ENCODE results near the gene IL3RA.
"Not testable (repeated sequence)": the region's sequence is repeated elsewhere in the genome, so short reads cannot be mapped to it uniquely, and the experiment has no call there.

Gene IL3RA

DNA sequence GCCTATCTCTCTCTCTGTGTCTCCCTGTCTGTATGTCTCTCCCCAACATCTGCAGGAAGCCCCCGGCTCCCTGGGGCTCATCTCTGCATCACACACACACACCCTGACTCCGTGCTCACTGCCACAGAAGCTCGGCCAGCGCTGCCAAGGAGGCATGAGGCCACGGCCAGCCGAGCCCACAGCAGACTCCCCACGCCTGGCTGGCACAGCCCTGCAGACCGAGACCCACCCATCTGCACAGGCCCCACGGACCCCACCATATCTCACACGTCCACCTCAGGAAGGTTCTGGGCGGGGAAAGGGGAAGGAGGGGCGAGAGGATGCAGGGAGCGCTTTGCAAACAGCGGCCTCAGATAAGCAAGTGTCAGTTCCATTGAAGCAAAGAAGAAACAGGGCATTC lies 83.8 kb downstream of the IL3RA start:
- no peak for DNase-seq (ENCODE audit: extremely low read depth in 1 of 2, low read depth in 1 of 2)

DNA sequence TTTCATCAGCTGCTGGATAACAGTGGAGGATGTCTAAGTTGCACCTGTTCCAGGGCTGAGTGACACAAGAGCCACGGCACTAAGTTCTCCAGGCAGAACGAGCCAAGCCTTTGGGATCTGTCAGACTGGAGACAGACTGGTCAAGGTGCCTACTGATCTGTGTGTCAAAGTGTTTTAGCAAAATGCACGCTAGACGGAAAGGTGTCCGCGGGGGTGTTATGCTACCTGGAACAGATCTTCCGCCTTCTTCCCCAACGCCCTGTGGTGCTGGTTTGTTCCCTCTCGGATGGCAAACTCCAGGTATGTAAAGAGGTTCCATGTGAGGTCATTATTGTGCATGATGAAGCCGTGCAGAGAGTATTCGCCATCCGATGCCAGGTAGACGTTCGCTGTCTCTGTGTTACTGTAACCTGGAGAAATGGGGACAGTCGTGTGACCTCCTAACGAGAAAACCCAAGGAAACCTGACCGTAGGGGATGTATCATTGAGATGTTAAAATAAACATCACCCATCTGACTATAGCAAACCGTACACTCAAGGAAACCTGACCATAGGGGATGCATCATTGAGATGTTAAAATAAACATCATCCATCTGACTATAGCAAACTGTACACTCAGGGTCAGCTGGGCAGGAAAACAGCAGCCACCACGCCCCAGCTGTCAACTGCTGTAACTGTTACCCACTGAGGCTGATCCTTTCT lies 85.0 kb downstream of the IL3RA start:
- no peak for DNase-seq (ENCODE audit: extremely low read depth in 1 of 2, low read depth in 1 of 2)

DNA sequence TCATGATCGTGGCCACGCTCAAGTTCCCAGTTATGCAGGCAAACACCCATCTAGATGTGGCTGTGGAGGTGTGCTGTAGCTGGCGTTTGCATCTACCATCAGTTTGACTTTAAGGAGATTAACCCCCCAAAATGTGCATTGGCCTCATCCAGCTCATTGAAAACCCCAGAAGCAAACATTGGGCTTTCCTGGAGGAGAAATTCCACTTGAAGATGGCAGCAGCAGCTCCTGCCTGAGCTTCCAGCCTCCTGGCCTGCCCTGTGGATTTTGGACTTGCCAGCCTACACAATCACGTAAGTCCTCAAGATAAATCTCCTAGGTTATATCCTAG lies 85.5 kb downstream of the IL3RA start:
- no peak for DNase-seq (ENCODE audit: extremely low read depth in 1 of 2, low read depth in 1 of 2)

DNA sequence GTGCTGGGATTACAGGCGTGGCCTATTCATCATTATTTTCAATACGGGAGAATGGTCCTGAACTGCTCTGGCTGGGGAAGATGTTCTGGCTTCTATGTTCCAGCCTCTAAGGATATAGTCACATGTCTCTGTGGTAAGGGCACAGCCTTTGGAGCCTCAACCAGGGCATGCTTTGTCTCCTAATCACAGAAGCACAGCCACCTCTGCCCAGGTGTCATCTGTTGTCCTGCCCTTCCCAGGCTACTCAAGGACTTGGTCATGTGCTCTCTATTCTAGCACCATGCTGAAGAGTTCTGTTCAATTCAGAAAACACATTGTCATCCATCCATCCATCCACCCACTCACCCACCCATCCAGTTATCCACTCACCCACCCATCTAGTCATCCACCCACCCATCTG lies 86.6 kb downstream of the IL3RA start:
- no peak for DNase-seq (ENCODE audit: extremely low read depth in 1 of 2, low read depth in 1 of 2)

DNA sequence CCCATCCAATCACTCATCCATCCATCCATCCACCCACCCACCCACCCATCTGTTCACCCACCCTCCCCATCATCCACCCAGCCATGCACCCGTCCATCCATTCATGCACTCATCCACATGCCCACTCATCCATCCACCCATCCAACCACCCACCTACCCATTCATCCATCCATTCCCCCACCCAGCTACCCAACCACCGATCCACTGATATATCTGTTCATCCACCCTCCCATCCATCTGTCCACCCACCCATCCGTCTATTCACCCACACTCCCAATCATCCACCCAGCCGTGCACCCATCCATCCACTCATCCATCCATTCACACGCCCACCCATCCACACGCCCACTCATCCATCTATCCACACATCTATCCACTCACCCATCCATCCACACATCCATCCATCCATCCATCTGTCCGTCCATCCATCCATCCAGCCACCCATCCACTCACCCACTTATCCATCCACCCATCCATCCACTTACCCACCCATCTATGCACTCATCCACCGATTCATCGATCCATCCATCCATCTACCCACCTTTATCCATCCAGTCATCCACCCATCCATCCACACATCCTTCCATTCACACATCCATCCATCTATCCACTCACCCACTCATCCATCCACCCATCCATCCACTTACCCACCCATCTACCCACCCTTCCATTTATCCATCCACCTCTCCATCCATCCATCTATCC lies 87.7 kb downstream of the IL3RA start:
- no peak for DNase-seq (ENCODE audit: extremely low read depth in 1 of 2, low read depth in 1 of 2)

DNA sequence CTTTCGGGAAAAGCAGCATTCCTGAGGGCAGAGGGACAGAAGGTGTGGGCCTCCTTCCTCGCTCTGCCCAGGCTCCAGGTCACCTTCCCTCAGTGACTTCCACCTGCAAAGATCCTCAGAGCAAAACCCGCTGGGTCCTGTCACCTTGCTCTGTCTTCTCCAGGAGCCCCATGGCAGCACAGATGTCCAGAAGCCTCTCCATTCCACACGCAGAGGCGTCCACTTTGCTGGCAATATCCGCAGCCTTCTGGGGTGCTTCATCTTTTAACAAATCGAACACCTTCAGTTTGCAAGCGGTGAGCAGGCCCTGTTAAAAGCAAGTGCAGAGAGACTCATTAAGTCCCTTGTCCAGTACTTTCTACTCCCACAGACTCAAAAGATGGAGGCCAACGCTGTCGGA lies 88.8 kb downstream of the IL3RA start:
- no peak for DNase-seq (ENCODE audit: extremely low read depth in 1 of 2, low read depth in 1 of 2)

DNA sequence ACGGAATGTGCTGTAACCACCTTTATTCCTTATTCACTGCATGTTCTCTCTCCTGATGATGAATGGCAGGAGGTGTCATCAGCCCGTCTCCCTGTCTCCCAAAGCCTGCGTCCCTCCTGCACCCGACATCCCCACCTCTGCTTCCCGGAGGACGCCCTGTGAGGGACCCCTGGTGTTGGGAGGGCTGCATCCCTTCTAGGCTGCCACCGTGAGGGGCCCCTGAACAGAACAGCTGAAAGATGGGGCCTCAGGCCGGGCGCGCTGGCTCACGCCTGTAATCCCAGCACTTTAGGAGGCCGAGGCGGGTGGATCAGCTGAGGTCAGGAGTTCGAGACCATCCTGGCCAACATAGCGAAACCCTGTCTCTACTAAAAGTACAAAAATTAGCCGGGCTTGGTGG lies 89.7 kb downstream of the IL3RA start:
- DNase-seq (ENCODE audit: extremely low read depth in 1 of 2, low read depth in 1 of 2): not testable (repeated sequence)

DNA sequence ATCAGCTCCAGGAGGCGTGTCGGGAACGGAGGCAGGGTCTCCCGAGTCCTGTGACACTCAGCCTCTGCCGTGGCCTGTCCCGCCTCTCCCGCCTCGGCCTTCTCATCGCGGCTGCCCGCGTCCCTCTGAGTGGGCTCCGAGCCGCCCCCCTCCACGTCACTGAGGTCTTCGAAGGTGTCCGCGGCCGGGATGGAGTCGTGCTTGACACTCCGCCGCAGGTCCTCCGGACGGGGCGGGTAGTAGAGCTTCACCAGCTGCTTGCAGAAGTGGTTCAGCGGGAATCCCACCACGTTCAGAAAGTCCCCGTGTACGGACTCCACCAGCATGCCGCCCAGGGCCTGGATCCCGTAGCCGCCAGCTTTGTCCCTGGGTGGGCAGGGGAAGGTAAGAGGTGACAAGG lies 91.2 kb downstream of the IL3RA start:
- no peak for DNase-seq (ENCODE audit: extremely low read depth in 1 of 2, low read depth in 1 of 2)

DNA sequence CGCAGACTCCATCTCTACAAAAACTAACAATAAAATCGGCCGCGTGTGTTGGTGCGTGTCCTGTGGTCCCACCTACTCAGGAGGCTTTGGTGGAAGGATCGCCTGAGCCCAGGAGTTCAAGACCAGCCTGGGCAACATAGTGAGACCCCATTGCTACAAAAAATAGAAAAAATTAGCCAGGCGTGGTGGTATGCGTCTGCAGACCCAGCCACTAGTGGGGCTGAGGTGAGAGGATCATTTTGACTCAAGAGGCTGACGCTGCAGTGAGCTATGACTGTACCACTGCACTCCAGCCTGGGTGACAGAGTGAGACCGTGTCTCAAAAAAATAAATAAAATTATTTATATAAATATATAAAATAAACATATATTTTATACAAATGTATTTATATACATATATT lies 93.9 kb downstream of the IL3RA start:
- DNase-seq (ENCODE audit: extremely low read depth in 1 of 2, low read depth in 1 of 2): no peak

Data from activated CD8-positive, alpha-beta memory T cell treated with anti-CD3 and anti-CD28 coated beads for 1 hour (primary cell).